K562 (cell line): Measurements from ENCODE around the gene RAPGEF5. TPM values are rescaled to one million over a fixed set of nuclear protein-coding genes. Genes with fewer than 3 reads are reported as not detected.

Experiments used
- CHD7 ChIP-seq: fragments of 200-600 bp; sonication (generic); IDR thresholded peaks from one replicate; pipeline ENCODE4 v1.6.1; 2012; ENCODE audit warnings: mild to moderate bottlenecking, low read depth, low read length, inconsistent platforms
- polyA plus RNA-seq, 8 experiments: library from polyadenylated mRNA; depleted of rRNA in 4 of 8; stranded (reverse) in 5 of 8; unstranded in 3 of 8; fragments of >200 nt; fragmentation: Nextera tagmentation in 2 of 8; fragmentation: Illumina TruSeq in 1 of 8; extraction: Ambion mirVana in 2 of 8; extraction: Trizol in 1 of 8; gene quantifications; 2 replicates each; pipeline versions ENCODE4 v1.2.1 to v1.2.3, GENCODE V29; 2011 to 2014; ENCODE audit warnings: inconsistent platforms in 1 of 8, missing spikeins in 1 of 8
- total RNA-seq, 7 experiments: library from RNA; depleted of rRNA in 6 of 7; stranded (reverse); fragments of >200 nt in 6 of 7; fragmentation: Illumina TruSeq in 2 of 7; extraction: Trizol in 2 of 7; gene quantifications; 2 replicates each; pipeline versions ENCODE4 v1.2.1 to v1.2.3, GENCODE V29; 2011 to 2021; ENCODE audit warnings: low replicate concordance in 1 of 7

The RAPGEF5 gene
- total and polyA plus RNA-seq, 9 of the 15 experiments (the other 6 are each of a cell fraction or from before 2014, with no cell fraction given) = 0.39 to 2.0 (median 1.1) TPM

DNA sequence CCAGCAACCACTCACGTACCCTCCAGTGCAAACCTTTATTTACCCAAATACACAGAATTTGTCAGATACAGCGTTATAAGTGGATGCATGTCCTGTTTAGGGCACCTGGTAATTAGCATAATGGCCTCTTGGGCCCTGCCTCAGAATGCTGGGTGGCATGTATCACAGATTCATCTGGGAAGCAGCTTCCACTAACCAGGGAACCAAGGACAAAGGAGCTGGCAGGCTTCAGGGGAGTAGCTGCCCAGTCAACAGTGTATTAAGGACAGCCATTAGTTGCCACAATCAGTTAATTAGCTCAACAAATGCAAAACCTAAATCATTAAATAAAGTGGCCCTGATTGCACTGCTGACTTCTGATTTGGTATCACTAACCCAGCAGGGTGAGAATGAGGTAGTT lies 105.7 kb downstream of the RAPGEF5 start (continued):
- TF ChIP-seq CHD7 = no peak
